GM12891 (cell line): Measurements from ENCODE around the gene ELP5.

Experiments used
- DNase-seq: peaks from one replicate; pipeline ENCODE4 v3.0.0; 2011; ENCODE audit warnings: low spot score; ENCODE audit not compliant: insufficient read length
- FAIRE-seq: peaks from 2 replicates; lab custom pipeline; 2011; peaks lifted over from hg19 to GRCh38; lab: Jason Lieb, UNC
- PAX5 ChIP-seq: IDR thresholded peaks from 2 replicates; pipeline ENCODE4 v1.6.1; 2011; ENCODE audit warnings: low read length, moderate library complexity, mild to moderate bottlenecking; ENCODE audit not compliant: insufficient read depth, severe bottlenecking
- POLR2A ChIP-seq: IDR thresholded peaks from 2 replicates; pipeline ENCODE4 v1.6.1; 2011; ENCODE audit warnings: low read depth, low read length, control low read depth
- POLR2AphosphoS5 ChIP-seq: IDR thresholded peaks from 2 replicates; pipeline ENCODE4 v1.6.1; 2011; ENCODE audit warnings: low read depth, low read length, control low read depth
- POU2F2 ChIP-seq: IDR thresholded peaks from 2 replicates; pipeline ENCODE4 v1.6.1; 2011; ENCODE audit warnings: low read depth, mild to moderate bottlenecking, control low read depth, low read length, moderate library complexity
- SPI1 ChIP-seq: IDR thresholded peaks from 2 replicates; pipeline ENCODE4 v1.6.1; 2011; ENCODE audit warnings: low read depth, low read length, control low read depth
- TAF1 ChIP-seq: IDR thresholded peaks from 2 replicates; pipeline ENCODE4 v1.6.1; 2011; ENCODE audit warnings: low read depth, low read length, control low read depth

Gene ELP5

DNA sequence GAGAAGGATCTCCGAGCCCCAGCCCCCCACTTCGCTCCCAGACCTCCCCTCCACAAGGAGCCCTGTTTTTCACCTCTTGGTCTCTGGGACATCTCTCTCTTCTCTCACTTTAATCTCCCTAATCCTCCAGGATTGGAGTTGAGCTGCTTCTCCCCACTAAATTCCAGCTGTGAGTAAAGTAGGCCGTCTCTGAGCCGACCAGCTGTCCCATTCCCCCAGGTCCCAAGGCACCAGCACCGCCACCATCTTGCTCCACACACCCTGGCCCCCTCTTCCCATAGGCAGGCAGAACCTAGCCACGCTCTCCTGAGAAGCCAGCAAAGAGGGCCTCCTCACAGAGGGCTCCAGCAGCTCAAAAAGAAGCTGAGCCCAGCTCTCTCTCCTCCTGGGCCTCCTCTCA, 33.3 kb upstream of the ELP5 start:
- DNase-seq, result no peak
- FAIRE-seq, result no peak
- TF ChIP-seq TAF1, result no peak
- no peak for TF ChIP-seq SPI1
- no peak for TF ChIP-seq POLR2A
- TF ChIP-seq POU2F2, result no peak
- TF ChIP-seq POLR2AphosphoS5, result no peak
- TF ChIP-seq PAX5, result no peak

DNA sequence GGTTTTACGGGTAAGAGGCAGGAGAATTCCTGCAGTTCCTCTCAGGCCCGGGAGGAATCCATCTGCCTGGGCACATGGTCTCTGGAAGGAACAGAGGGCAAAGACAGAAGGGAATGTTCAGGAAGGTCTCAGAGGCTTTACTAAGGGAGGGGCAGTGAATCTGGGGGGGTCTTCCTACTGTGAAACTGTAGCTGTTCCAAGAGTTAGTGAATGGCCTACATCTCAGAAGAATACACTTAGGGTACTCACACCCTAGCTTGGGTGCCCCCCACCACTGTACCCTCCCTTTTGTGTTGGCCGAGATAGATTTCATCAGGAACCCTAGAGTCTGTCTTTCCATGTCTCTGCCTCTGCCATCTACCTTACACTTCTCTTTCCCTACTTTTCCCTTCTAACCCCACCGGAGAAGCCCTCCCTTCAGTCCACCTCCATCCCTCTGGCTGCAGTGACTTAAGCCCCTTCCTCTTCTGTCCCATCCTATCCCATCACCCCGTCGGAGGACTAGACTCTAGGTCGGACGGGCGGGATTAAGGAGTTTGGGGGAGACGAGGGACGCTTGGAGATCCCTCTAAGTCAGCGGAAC, 32.7 kb upstream of the ELP5 start:
- no peak for TF ChIP-seq SPI1
- TF ChIP-seq POLR2A, result no peak
- TF ChIP-seq TAF1, result no peak
- no peak for TF ChIP-seq PAX5
- DNase-seq, result no peak
- peak; percentile 64 for FAIRE-seq

DNA sequence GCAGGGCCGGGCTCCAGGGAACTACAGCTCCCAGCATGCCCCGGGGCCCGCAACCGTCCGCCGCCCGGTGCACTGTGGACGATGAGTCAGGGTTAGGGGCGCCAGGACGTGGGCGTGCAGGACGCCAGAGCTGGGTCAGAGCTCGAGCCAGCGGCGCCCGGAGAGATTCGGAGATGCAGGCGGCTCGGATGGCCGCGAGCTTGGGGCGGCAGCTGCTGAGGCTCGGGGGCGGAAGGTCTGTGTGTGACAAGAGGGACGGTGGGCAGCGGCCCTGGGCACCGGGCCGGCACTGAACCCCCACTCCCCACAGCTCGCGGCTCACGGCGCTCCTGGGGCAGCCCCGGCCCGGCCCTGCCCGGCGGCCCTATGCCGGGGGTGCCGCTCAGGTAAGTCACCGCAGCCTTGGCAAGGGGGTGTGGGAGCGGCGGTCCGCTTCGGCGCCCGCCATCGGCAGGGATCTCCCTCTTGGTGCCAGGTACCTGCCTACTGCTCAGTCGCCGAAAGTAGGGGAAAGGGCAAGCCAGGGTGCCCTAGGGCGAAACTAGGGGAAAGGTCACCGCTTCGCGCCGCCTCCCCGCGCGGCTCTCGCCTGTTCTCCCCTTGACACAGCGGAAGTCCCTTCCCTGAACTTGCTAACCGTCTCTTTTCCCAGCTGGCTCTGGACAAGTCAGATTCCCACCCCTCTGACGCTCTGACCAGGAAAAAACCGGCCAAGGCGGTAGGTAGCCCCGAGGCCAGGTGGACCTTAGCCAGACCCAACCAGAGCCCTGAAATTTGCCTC, 32.0 kb upstream of the ELP5 start, which contains the start of the genes ACADVL and DLG4:
Gene ACADVL, plus strand, starts transcription at position 127 of the 781 bp plus-strand sequence. Its CDS starts 47 bp downstream, at position 174.
Gene DLG4, minus strand, starts transcription at position 25 of the 781 bp plus-strand sequence.
- FAIRE-seq, result peak; percentile 97
- peak; percentile 87 for DNase-seq
- TF ChIP-seq POU2F2, result no peak
- peak; percentile 76 for TF ChIP-seq POLR2A
- no peak for TF ChIP-seq PAX5
- TF ChIP-seq SPI1, result 0 out of 2 replicates have a peak, but pooled peaks have one; percentile 7
- peak; percentile 67; the same call in 1 of the 2 replicates for TF ChIP-seq TAF1
- TF ChIP-seq POLR2AphosphoS5, result peak; percentile 60; the same call in 1 of the 2 replicates

DNA sequence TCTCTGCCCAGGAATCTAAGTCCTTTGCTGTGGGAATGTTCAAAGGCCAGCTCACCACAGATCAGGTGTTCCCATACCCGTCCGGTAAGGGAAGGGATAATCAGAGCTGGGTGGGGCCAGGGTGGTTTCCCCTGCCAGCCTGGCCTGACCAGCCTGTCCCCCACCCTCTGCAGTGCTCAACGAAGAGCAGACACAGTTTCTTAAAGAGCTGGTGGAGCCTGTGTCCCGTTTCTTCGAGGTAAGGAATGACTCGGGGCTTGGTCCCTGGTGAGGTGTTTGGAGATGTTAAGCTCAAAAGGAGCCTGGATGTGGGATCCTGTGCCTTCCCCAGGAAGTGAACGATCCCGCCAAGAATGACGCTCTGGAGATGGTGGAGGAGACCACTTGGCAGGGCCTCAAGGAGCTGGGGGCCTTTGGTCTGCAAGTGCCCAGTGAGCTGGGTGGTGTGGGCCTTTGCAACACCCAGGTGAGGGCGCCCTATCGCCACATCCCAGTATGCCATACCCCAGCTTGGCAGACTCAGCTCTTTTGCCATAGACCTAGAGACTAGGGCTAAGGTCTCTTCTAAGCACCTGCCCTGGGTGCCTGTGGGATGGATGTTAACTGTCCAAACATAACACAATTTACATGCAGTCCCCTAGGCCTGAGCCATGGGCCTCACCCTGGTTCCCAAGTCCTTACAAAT, 31.3 kb upstream of the ELP5 start:
- FAIRE-seq (no peak), DNase-seq (peak; percentile 60)
- TF ChIP-seq POLR2AphosphoS5, result no peak; the same call in 1 of the 2 replicates
- 0 out of 2 replicates have a peak, but pooled peaks have one; percentile 27 for TF ChIP-seq POU2F2
- peak; percentile 43; the same call in 1 of the 2 replicates for TF ChIP-seq POLR2A
- no peak for TF ChIP-seq TAF1
- no peak for TF ChIP-seq PAX5
- TF ChIP-seq SPI1, result no peak

DNA sequence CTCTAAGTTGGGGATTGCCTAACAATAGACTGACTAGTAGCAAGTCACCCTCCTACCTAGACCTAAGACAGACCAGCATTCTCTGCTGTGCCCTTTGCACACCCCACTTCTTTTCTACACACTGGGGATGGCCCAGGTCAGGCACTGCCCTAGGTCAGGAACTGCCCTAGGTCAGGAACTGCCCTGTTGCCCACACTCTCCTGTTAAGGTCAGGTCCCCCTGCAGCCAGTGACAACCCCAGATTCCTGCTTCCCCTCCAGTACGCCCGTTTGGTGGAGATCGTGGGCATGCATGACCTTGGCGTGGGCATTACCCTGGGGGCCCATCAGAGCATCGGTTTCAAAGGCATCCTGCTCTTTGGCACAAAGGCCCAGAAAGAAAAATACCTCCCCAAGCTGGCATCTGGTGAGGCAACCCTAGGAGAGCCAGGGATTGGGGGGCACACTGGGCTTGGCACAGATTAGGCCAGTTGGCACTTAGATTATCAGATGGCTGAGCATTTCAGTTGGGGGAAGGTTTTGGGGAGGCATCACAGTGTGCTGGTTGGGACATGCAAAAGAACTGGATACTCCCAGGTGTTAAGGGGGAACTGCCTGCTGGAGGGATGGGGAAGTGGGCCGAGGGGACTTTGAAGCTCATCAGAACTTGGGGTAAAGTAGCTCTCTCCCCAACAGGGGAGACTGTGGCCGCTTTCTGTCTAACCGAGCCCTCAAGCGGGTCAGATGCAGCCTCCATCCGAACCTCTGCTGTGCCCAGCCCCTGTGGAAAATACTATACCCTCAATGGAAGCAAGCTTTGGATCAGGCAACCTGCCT, 30.5 kb upstream of the ELP5 start:
- no peak for DNase-seq
- FAIRE-seq, result peak; percentile 89
- TF ChIP-seq POU2F2, result no peak
- no peak for TF ChIP-seq SPI1
- no peak; the same call in 1 of the 2 replicates for TF ChIP-seq POLR2AphosphoS5
- no peak for TF ChIP-seq TAF1
- no peak for TF ChIP-seq PAX5
- TF ChIP-seq POLR2A, result no peak; the same call in 1 of the 2 replicates

DNA sequence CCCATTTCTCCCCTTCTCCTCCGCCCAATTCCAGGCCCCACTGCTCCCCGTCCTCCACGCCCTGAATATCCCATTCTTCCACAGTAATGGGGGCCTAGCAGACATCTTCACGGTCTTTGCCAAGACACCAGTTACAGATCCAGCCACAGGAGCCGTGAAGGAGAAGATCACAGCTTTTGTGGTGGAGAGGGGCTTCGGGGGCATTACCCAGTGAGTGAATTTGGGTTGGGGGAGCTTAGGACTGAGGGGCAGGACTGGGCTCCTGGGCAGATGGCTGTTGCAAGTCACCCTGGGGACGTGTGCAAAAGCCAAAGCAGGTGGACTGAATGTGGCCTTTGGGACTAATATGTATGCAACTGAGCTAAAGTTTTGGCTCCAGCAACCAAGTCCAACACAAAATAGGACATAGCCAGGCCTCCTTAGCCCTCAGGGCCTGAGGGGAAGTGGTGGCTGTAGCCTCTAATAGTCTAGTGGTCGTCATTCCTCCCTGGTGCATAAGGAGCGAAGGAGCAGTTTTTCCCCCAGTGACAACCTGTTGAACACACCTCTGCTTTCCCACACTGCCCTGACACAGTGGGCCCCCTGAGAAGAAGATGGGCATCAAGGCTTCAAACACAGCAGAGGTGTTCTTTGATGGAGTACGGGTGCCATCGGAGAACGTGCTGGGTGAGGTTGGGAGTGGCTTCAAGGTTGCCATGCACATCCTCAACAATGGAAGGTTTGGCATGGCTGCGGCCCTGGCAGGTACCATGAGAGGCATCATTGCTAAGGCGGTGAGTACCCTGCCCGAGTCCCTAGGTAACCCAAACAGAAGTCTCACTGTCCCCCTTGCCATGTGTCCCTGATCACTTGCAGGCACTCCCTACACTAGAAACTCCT, 29.7 kb upstream of the ELP5 start:
- TF ChIP-seq POU2F2 (no peak), TAF1 (no peak), SPI1 (no peak), POLR2AphosphoS5 (peak; percentile 19; the same call in 1 of the 2 replicates), PAX5 (no peak), POLR2A (peak; percentile 51; the same call in 1 of the 2 replicates)
- DNase-seq (no peak), FAIRE-seq (peak; percentile 58)

DNA sequence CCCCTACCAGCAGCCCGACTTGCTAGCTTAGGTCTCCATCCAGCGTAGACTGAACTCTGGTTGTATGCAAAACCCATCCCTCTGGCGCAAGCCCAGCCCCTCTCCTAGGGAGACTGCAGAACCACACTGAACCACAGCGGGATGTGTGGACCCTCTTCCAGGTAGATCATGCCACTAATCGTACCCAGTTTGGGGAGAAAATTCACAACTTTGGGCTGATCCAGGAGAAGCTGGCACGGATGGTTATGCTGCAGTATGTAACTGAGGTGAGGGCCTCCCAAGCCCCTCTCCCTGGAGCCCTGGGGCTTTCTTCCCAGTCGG, 29.1 kb upstream of the ELP5 start:
- TF ChIP-seq POLR2A (no peak), POLR2AphosphoS5 (no peak), PAX5 (no peak), SPI1 (no peak)
- DNase-seq, result no peak
- FAIRE-seq, result no peak

DNA sequence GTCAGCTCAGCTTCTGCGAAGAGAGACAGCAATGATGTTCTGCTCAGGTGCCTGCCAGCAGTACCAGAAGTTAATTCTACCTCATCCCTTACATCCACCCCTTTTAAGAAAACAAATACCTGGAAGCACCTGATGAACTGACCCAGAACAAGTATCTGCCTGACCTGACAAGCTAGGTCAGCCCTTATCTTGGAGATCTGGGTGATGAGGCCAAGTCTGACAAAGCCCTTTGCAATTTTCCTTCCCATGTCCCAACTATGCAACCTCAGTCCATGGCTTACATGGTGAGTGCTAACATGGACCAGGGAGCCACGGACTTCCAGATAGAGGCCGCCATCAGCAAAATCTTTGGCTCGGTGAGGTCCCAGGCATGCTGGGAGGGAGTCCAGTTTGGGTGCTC, 28.6 kb upstream of the ELP5 start:
- FAIRE-seq (no peak), DNase-seq (no peak)
- TF ChIP-seq POLR2A (peak; percentile 42; the same call in 1 of the 2 replicates), TAF1 (no peak), POU2F2 (no peak), PAX5 (no peak), SPI1 (no peak)
